ENCODE results near the gene OSBPL6. TPM values are rescaled to one million over a fixed set of nuclear protein-coding genes. Genes with fewer than 3 reads are reported as not detected.

OSBPL6 gene
- total and polyA plus RNA-seq, 4 experiments from 2014 or later = 0.14 to 0.49 (median 0.34) TPM

- H3K27me3 ChIP-seq (ENCODE audit: insufficient read depth, low read length) = no peaks in the 10 kb centered on the region
- no peak overlapping the region for H3K27ac Mint-ChIP-seq
- CTCF ChIA-PET (ENCODE audit: partially characterized antibody) = no interaction called here
- no peak overlapping the region for H3K4me3 ChIP-seq (ENCODE audit: low read length in 2 of 2)
- H3K27me3 Mint-ChIP-seq = no peaks in the 10 kb centered on the region
- H3K36me3 Mint-ChIP-seq = peaks cover 59 to 72% of the 10 kb centered on the region in 2 donors
- H3K4me1 Mint-ChIP-seq = peaks cover 0 to 2% (median 0%) of the 10 kb centered on the region in 4 donors
- peaks cover 0 to 4% (median 0%) of the 10 kb centered on the region in 8 donors for H3K9me3 Mint-ChIP-seq
- H3K4me1 ChIP-seq (ENCODE audit: insufficient read depth, low read length) = no peaks in the 10 kb centered on the region
- intact Hi-C loops (cut with micrococcal nuclease) = no loop called here
- POLR2A ChIA-PET (ENCODE audit: partially characterized antibody) = no interaction called here
- H3K9me3 ChIP-seq (ENCODE audit: control insufficient read depth in 1 of 2, low read length in 2 of 2) = no peaks in the 10 kb centered on the region
- H3K36me3 ChIP-seq (ENCODE audit: insufficient read depth, low read length) = peaks cover 38% of the 10 kb centered on the region
- no peak for DNase-seq
- H3K4me3 Mint-ChIP-seq = no peak overlapping the region
- H3K27ac ChIP-seq (ENCODE audit: low read depth, low read length) = no peak overlapping the region
Measured at GRCh38 chr2:178436662-178437061, 242.3 kb downstream of the OSBPL6 start.

GRCh38 chr2:178441426-178441825, 247.1 kb downstream of the OSBPL6 start:
- Histone ChIP-seq H3K4me3 (ENCODE audit: low read length in 2 of 2) (no peak overlapping the region), H3K4me1 (ENCODE audit: insufficient read depth, low read length) (no peaks in the 10 kb centered on the region), H3K36me3 (ENCODE audit: insufficient read depth, low read length) (peaks cover 36% of the 10 kb centered on the region), H3K27ac (ENCODE audit: low read depth, low read length) (no peak overlapping the region), H3K9me3 (ENCODE audit: control insufficient read depth in 1 of 2, low read length in 2 of 2) (no peaks in the 10 kb centered on the region), H3K27me3 (ENCODE audit: insufficient read depth, low read length) (no peaks in the 10 kb centered on the region)
- DNase-seq = no peak
- Mint-ChIP-seq H3K27me3 (no peaks in the 10 kb centered on the region), H3K4me1 (peaks cover 0 to 8% (median 4%) of the 10 kb centered on the region in 4 donors), H3K27ac (peak overlapping the region in 1 of 7 donors; percentile 17), H3K4me3 (no peak overlapping the region), H3K9me3 (peaks cover 0 to 4% (median 0%) of the 10 kb centered on the region in 8 donors), H3K36me3 (peaks cover 48 to 70% of the 10 kb centered on the region in 2 donors)
- POLR2A ChIA-PET (ENCODE audit: partially characterized antibody) = no interaction called here
- CTCF ChIA-PET (ENCODE audit: partially characterized antibody) = interaction anchor here (0.9 to 2.1 kb wide), 4 partner anchors 8 to 36 kb away, joined by 3 to 6 read pairs (median 4); no protein-coding TSS in a partner anchor
- intact Hi-C loops (cut with micrococcal nuclease) = no loop called here

- Histone ChIP-seq H3K4me1 (ENCODE audit: insufficient read depth, low read length) (peaks cover 32% of the 10 kb centered on the region), H3K4me3 (ENCODE audit: low read length in 2 of 2) (peak overlapping the region in 1 of 2 donors; percentile 76), H3K27me3 (ENCODE audit: insufficient read depth, low read length) (no peaks in the 10 kb centered on the region), H3K27ac (ENCODE audit: low read depth, low read length) (peak overlapping the region; percentile 97), H3K9me3 (ENCODE audit: control insufficient read depth in 1 of 2, low read length in 2 of 2) (no peaks in the 10 kb centered on the region), H3K36me3 (ENCODE audit: insufficient read depth, low read length) (peaks cover 17% of the 10 kb centered on the region)
- DNase-seq = peak in 1 of 5 donors; percentile 9
- Mint-ChIP-seq H3K4me1 (peaks cover 23 to 37% (median 29%) of the 10 kb centered on the region in 4 donors), H3K36me3 (peaks cover 23 to 48% of the 10 kb centered on the region in 2 donors), H3K27me3 (no peaks in the 10 kb centered on the region), H3K4me3 (peak overlapping the region; percentile 55 to 93 (median 88)), H3K27ac (peak overlapping the region; percentile 21 to 97 (median 97)), H3K9me3 (no peaks in the 10 kb centered on the region)
- intact Hi-C loops (cut with micrococcal nuclease) = no loop called here
- ChIA-PET CTCF (ENCODE audit: partially characterized antibody) (interaction anchor here (1.3 to 3.2 kb wide), 4 partner anchors 9 to 52 kb away, joined by 4 to 42 read pairs (median 6); partner anchors contain the start of gene PLEKHA3), POLR2A (ENCODE audit: partially characterized antibody) (interaction anchor here (2.0 to 2.7 kb wide), 3 partner anchors 35 to 1184 kb away, joined by 5 to 56 read pairs (median 17); partner anchors contain the start of gene NFE2L2)
Measured at GRCh38 chr2:178448968-178449661, 254.8 kb downstream of the OSBPL6 start.

DNA sequence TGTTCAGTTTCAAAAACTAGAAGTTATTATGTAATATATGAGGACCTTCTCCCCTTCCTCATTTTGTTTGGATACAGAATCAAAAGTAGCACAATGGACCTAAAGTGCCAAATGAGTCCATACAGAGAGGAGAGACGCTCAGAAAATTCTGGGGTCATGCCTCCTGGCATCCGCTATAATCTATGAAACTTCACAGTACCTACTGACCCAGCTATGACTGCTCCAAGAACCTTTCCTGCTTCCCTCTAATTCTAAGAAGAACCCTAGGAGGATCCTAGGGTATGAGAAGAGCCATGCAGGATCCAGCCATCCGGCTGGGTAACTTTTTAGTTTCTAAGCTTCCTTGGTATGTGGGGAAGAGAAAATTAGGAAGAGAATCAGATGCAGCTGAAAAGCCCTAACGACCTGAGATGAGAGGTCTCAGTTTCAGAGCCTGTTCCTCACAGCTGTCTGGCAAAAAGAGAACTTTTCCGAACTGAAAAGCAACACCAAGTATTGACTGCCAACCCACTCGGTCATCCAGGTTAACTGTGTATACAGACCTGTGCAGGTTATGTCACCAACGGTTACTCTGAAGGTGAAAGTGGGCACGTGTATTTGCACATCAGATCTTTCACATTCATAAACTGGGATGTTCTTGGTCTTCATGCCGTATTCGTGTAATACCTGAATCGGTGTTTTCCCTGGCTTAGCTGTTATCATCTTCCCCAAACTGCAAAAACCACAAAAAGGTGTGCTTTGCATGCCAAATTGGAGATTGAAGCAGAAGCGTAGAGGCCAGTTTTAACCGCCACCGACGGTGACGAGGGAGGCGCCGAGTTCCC, 255.6 kb downstream of the OSBPL6 start:
- Histone ChIP-seq H3K36me3 (ENCODE audit: insufficient read depth, low read length) (peaks cover 11% of the 10 kb centered on the region), H3K27me3 (ENCODE audit: insufficient read depth, low read length) (no peaks in the 10 kb centered on the region), H3K4me1 (ENCODE audit: insufficient read depth, low read length) (peaks cover 32% of the 10 kb centered on the region), H3K4me3 (ENCODE audit: low read length in 2 of 2) (peak overlapping the region; percentile 40 to 76), H3K9me3 (ENCODE audit: control insufficient read depth in 1 of 2, low read length in 2 of 2) (no peaks in the 10 kb centered on the region), H3K27ac (ENCODE audit: low read depth, low read length) (peak overlapping the region; percentile 97)
- POLR2A ChIA-PET (ENCODE audit: partially characterized antibody) = interaction anchor here (1.2 to 2.8 kb wide), 9 partner anchors 16 to 1185 kb away, joined by 3 to 56 read pairs (median 6); partner anchors contain the start of genes AGPS, NFE2L2, PLEKHA3 and RBM45
- DNase-seq = peak in 3 of 5 donors; percentile 4 to 93 (median 81)
- H3K27ac Mint-ChIP-seq = peak overlapping the region; percentile 94 to 97 (median 97)
- H3K27me3 Mint-ChIP-seq = peaks cover 2 to 3% of the 10 kb centered on the region in 2 donors
- peaks cover 17 to 41% of the 10 kb centered on the region in 2 donors for H3K36me3 Mint-ChIP-seq
- H3K4me3 Mint-ChIP-seq = peak overlapping the region; percentile 87 to 93 (median 90)
- CTCF ChIA-PET (ENCODE audit: partially characterized antibody) = interaction anchor here (1.1 to 3.2 kb wide), 8 partner anchors 9 to 74 kb away, joined by 3 to 42 read pairs (median 4); partner anchors contain the start of gene PLEKHA3
- no peaks in the 10 kb centered on the region for H3K9me3 Mint-ChIP-seq
- H3K4me1 Mint-ChIP-seq = peaks cover 23 to 36% (median 29%) of the 10 kb centered on the region in 4 donors
- intact Hi-C loops (cut with micrococcal nuclease) = loop anchor here (1.0 to 2.0 kb wide), 2 partner anchors 37 to 1237 kb away; partner anchors contain the start of gene HNRNPA3

DNA sequence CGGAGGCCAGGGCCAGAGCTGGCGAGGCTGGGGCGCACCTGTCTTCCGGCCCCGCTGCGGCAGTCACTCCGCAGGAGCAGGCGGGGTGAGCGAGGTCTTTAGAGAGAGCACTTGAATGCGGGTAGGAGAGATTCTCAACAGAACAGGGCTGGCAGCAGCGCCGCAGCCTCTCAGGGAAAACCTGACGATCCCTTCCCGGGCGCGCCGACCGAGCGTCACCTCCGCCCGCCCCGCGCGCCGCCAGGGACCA, 256.1 kb downstream of the OSBPL6 start:
- Histone ChIP-seq H3K4me1 (ENCODE audit: insufficient read depth, low read length) (peaks cover 32% of the 10 kb centered on the region), H3K4me3 (ENCODE audit: low read length in 2 of 2) (peak overlapping the region; percentile 40 to 76), H3K9me3 (ENCODE audit: control insufficient read depth in 1 of 2, low read length in 2 of 2) (no peaks in the 10 kb centered on the region), H3K27me3 (ENCODE audit: insufficient read depth, low read length) (no peaks in the 10 kb centered on the region), H3K36me3 (ENCODE audit: insufficient read depth, low read length) (peaks cover 7% of the 10 kb centered on the region), H3K27ac (ENCODE audit: low read depth, low read length) (peak overlapping the region; percentile 97)
- ChIA-PET POLR2A (ENCODE audit: partially characterized antibody) (interaction anchor here (0.9 to 2.8 kb wide), 15 partner anchors 8 to 1186 kb away, joined by 3 to 56 read pairs (median 4); partner anchors contain the start of genes AGPS, NFE2L2, PLEKHA3 and RBM45), CTCF (ENCODE audit: partially characterized antibody) (interaction anchor here (0.9 to 3.2 kb wide), 10 partner anchors 10 to 73 kb away, joined by 3 to 42 read pairs (median 4); partner anchors contain the start of gene PLEKHA3)
- intact Hi-C loops (cut with micrococcal nuclease) = loop anchor here (1.0 to 2.0 kb wide), 2 partner anchors 37 to 1238 kb away; partner anchors contain the start of gene HNRNPA3
- Mint-ChIP-seq H3K9me3 (no peaks in the 10 kb centered on the region), H3K27ac (peak overlapping the region; percentile 94 to 97 (median 97)), H3K4me3 (peak overlapping the region; percentile 87 to 93 (median 90)), H3K4me1 (peaks cover 21 to 34% (median 27%) of the 10 kb centered on the region in 4 donors), H3K36me3 (peaks cover 15 to 36% of the 10 kb centered on the region in 2 donors), H3K27me3 (peaks cover 2 to 3% of the 10 kb centered on the region in 2 donors)
- DNase-seq = peak in 3 of 5 donors; percentile 82 to 87 (median 86)

- H3K4me1 Mint-ChIP-seq = peaks cover 21 to 34% (median 27%) of the 10 kb centered on the region in 4 donors
- no peaks in the 10 kb centered on the region for H3K27me3 ChIP-seq (ENCODE audit: insufficient read depth, low read length)
- peaks cover 2 to 3% of the 10 kb centered on the region in 2 donors for H3K27me3 Mint-ChIP-seq
- H3K4me3 Mint-ChIP-seq = peak within 1 kb of the TSS; percentile 87 to 93 (median 90)
- no peaks in the 10 kb centered on the region for H3K9me3 ChIP-seq (ENCODE audit: control insufficient read depth in 1 of 2, low read length in 2 of 2)
- POLR2A ChIA-PET (ENCODE audit: partially characterized antibody) = interaction anchor here (0.6 to 2.8 kb wide), 22 partner anchors 8 to 1186 kb away, joined by 3 to 56 read pairs (median 4); partner anchors contain the start of genes AGPS, NFE2L2, PLEKHA3 and RBM45
- H3K36me3 ChIP-seq (ENCODE audit: insufficient read depth, low read length) = peaks cover 7% of the 10 kb centered on the region
- CTCF ChIA-PET (ENCODE audit: partially characterized antibody) = interaction anchor here (0.8 to 3.2 kb wide), 9 partner anchors 13 to 73 kb away, joined by 3 to 42 read pairs (median 4); no protein-coding TSS in a partner anchor
- peaks cover 15 to 34% of the 10 kb centered on the region in 2 donors for H3K36me3 Mint-ChIP-seq
- DNase-seq = peak; percentile 93 to 95 (median 94)
- peak within 1 kb of the TSS; percentile 40 to 76 for H3K4me3 ChIP-seq (ENCODE audit: low read length in 2 of 2)
- intact Hi-C loops (cut with micrococcal nuclease) = loop anchor here (1.0 to 2.0 kb wide), 5 partner anchors 27 to 1238 kb away; partner anchors contain the start of genes FKBP7 and HNRNPA3
- peak within 1 kb of the TSS; percentile 97 for H3K27ac ChIP-seq (ENCODE audit: low read depth, low read length)
- peaks cover 32% of the 10 kb centered on the region for H3K4me1 ChIP-seq (ENCODE audit: insufficient read depth, low read length)
- no peaks in the 10 kb centered on the region for H3K9me3 Mint-ChIP-seq
- H3K27ac Mint-ChIP-seq = peak within 1 kb of the TSS; percentile 94 to 97 (median 97)
Measured at GRCh38 chr2:178450774-178451525, 256.6 kb downstream of the OSBPL6 start, which contains the start of the genes PJVK and PRKRA. PJVK (plus strand) TSS chr2:178451378; CDS start chr2:178453410, 2,032 bp downstream. PRKRA (minus strand) TSS chr2:178451175; CDS start chr2:178451030, 145 bp downstream.
